HL-60/S4 treated with phorbol 12-myristate 13-acetate at 8.2 ng/mL for 4 days and 3 days (cell line): ENCODE measurements around the gene OR2A12.
"Not testable (repeated sequence)": the region's sequence is repeated elsewhere in the genome, so short reads cannot be mapped to it uniquely, and the experiment has no call there.

ENCODE experiments used
- in situ Hi-C: fragments of 300-500 bp; cut with MboI; formaldehyde crosslinking; loops from 2 replicates; pipeline ENCODE4 v1.15.0; 2022; ENCODE audit warnings: low sequenced_read_pairs

The OR2A12 gene

DNA sequence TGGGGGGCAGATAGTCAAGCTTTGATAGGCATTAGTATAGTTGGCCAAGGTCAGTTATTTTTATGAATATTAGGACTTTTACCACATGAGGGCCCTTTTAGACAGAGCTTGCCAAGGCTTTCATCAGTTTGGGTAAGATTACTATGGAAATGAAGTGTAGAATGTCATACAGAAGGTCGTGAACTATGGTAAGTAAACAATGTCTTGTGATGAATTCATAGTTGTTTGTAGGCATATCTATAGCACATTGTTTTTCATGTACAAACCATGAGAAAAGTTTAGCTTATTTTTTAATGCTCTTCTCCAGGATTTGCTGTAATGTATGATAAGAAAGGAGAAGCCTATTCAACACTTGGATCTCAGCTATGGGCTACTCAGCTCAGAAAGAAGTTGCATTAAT is 27.6 kb downstream of the OR2A12 start:
- in situ Hi-C loops: no loop called here

DNA sequence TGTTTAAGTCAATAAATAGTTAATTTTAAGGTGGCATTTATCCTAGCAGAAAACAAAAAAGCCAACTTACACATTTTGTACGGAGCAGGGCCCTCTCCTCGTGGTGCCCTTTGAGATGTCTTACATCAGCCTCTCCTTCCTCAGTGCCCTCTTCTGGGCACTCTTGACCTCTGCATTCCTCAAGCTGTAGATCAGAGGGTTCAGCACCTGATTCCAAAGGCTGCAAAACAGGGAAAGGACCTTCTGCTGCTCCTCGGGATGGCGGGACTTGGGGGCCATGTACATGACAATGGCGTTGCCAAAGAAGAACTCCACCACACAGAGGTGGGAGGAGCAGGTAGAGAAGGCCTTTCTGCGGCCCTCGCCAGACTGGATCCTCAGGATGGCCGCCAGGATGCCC is 32.3 kb downstream of the OR2A12 start:
- in situ Hi-C loops: no loop called here

DNA sequence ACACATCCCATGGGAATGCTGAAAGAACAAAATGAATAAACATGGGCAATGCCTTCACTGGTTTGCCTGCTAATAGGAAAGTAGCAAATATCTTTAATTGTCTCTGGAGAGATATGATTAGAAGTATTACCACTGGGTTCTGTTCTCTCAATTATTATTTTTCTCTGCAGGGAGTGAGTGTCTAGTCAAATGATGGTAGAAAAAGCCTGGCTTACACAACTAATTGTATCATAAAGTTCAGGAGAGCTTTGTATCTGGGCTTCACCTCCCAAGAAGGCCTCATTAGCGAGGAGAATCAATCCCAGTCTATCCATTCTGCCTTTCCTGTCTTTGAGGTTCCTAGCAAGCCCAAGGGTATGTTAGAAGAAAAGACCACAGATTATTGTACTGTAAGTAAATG is 36.8 kb downstream of the OR2A12 start, which contains the start of gene OR2A14:
OR2A14 (plus strand) TSS at position 301 of the 400 bp plus-strand sequence. CDS start 5,937 bp downstream, outside the sequence.
- in situ Hi-C loops: no loop called here

DNA sequence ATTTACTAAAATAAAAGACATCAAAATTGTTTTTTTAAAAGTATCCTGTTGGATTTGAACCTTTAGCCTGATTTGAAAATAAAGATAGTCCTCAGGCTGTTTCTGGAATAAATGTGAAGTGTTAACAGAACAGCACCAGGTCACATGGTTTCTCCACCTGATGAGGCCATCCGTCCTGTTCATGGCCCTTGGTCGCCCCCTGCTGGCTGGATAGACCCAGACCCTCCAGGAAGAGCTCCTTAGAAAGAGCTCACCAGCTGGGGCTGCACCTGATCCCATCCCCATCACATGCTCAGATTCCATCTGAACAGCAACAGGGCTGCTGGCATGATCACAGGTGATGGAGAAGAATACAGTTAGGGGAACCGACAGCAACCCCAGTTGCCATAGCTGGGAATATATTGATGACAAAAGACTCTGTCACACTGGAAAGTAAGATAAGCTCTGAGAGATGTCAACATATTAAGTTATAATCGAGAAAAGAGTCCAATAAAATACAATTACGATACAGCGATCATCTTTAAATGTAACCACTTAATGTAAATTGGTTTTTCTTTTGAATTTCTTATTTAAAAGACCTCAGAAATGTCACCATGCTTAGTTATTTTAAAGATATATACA is 41.7 kb downstream of the OR2A12 start:
- in situ Hi-C loops: no loop called here

DNA sequence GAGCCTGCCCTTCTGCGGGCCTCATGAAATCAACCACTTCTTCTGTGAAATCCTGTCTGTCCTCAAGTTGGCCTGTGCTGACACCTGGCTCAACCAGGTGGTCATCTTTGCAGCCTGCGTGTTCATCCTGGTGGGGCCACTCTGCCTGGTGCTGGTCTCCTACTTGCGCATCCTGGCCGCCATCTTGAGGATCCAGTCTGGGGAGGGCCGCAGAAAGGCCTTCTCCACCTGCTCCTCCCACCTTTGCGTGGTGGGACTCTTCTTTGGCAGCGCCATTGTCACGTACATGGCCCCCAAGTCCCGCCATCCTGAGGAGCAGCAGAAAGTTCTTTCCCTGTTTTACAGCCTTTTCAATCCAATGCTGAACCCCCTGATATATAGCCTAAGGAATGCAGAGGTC is 43.5 kb downstream of the OR2A12 start:
- in situ Hi-C loops: not testable (repeated sequence)

DNA sequence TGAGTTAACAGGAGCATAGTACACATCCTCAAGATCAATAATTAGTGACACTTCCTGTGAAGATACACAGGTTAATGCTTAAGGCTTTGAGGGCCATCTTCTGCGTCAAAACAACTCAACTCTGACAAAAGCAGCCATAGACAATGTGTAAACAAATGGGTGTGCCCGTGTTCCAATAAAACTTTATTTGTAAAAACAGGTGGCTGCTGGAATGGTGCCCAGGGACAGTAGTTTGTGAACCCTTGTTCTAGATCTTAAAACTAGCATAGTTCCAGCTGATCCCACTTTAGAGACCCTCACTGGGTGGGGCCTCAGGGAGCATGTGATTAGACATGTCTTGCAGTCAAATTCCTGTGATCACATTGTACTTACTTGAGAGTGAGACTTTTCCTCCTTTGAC is 44.7 kb downstream of the OR2A12 start:
- in situ Hi-C loops: no loop called here

DNA sequence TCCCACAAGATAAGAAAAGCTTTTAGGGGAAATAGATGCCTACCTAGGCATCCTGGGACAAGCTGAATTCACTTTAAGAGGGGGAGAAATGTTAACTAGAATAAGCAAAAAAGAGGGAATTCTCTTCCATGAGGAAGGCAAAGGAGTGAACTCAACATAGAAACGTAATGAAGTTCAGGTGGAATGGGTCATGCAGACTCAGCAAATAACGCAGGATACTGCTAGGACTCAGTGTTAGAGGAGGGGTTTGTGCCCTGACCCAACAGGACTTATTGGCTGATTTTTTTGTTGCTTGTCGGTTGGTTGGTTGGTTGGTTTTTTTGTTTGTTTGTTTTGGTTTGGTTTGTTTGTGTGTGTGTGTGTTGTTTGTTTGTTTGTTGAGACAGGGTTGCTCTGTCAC is 46.2 kb downstream of the OR2A12 start:
- in situ Hi-C loops: no loop called here

DNA sequence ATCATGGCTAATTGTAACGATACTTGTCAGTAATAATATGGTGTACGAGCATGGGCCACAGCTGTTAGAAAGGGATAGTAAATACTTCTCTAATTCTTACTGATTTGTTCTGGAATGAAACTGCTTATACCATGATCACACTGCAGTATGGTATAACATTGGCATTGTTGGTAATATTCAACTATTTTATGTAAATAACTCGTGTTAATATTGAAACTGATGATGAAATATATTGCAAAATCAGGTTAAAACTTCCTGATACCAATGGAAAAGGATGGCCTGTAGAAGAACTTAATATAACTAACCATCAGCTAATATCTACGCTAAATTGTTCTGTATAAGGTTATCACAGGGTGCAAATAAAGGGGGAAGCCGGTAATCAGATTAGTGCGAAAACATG is 47.2 kb downstream of the OR2A12 start:
- in situ Hi-C loops: no loop called here

DNA sequence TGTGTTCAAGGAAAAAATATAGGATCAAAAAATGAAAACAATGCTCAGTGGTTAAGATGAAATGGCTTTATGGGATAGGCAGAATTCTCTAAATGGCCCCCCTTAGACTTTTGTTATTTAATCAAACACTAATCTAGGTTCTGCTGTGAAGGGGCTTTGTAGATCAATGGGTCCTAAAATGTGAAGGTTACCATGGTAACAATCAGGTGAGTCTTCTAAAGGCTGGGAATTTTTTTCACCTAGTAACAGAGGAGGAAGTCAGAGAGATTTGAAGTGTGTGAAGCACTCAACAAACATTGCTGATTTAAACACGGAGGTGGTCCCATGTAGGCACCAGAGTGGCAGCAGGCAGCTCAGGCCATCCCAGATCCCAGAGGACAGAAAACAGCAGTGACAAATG is 48.0 kb downstream of the OR2A12 start:
- in situ Hi-C loops: no loop called here

DNA sequence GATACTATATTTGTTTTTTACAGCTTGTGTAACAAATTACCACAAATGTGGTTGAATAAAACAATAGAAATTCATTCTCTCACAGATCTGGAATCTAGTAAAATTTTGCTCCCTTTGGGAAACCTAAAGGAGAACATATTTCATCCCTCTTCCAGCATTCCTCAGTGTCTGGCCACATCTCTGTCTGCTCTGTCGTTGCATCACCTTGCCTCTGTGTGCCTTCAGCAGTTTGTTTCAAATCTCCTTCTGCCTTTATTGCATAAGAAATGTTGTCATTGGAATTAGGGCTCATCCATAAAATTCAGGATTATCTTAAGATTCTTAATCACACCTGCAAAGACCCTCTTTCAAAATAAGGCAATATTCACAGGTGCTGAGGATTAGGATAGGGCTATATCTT is 51.4 kb downstream of the OR2A12 start:
- in situ Hi-C loops: no loop called here

DNA sequence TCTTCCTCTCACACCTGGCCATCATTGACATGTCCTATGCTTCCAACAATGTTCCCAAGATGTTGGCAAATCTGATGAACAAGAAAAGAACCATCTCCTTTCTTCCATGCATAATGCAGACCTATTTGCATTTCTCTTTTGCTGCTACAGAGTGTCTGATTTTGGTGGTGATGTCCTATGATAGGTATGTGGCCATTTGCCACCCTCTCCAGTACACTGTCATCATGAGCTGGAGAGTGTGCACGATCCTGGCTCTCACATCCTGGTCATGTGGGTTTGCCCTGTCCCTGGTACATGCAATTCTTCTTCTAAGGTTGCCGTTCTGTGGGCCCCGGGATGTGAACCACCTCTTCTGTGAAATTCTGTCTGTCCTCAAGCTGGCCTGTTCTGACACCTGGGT is 56.1 kb downstream of the OR2A12 start:
- in situ Hi-C loops: no loop called here

DNA sequence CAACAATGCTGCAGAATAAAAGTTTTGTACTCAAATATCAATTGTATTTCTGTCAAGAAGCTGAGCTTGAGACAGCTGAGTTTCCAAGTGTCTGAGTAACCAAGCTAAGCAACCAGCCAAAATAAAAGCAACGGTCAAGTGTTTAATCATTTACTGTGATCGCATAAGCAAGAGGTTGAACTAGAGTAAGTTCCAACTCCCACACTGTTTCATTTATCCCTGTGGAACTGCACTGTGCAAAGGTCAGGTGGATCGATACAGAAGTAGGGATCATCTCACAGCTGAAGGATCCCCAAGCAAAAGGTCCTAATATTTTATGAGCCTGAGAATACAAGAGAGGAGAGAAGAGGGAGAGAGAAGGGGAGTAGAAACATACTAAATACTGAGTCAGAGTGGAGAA is 58.3 kb downstream of the OR2A12 start:
- in situ Hi-C loops: no loop called here

DNA sequence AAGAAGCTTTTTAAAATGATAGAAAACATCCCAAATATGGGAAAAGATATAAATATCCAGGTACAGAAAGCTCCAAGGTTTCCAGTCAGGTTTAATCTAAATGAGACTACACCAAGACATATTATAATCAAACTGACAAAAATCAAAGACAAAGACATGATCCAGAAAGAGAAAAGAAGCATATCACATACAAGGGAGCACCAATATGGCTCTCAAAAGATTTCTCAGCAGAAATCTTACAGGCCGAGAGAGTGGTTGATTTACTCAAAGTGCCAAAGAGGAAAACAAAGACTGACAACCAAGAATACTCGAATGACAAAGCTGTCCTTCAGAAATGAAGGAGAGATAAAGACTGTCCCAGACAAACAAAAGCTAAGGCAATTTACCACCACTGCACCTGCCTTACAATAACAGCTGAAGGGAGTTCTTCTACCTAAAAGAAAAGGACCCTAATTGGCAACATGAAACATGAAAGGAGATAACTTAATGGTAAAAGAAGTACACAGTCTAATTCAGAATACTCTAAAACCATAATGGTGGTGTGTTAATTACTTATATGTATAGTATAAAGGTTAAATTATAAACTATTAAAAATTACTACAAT is 62.2 kb downstream of the OR2A12 start:
- in situ Hi-C loops: no loop called here
